Skin epidermis (tissue), 12 donors: ENCODE data around the gene MUC4.
"Not testable (repeated sequence)": the region's sequence is repeated elsewhere in the genome, so short reads cannot be mapped to it uniquely, and the experiment has no call there.

Experiments used
- H3K27ac ChIP-seq, 21 experiments: fragments of 200-600 bp; sonication (generic) in 11 of 21; one replicate each; pipeline ENCODE4 v1.5.0; 2020; ENCODE audit warnings: mild to moderate bottlenecking in 3 of 21, inconsistent platforms in 2 of 21, moderate library complexity in 2 of 21
- H3K4me3 ChIP-seq, 7 experiments: fragments of 200-600 bp; sonication (generic) in 2 of 7; one replicate each; pipeline ENCODE4 v1.5.0; 2020; ENCODE audit warnings: inconsistent platforms in 2 of 7, mild to moderate bottlenecking in 2 of 7, moderate library complexity in 1 of 7

The MUC4 gene

DNA sequence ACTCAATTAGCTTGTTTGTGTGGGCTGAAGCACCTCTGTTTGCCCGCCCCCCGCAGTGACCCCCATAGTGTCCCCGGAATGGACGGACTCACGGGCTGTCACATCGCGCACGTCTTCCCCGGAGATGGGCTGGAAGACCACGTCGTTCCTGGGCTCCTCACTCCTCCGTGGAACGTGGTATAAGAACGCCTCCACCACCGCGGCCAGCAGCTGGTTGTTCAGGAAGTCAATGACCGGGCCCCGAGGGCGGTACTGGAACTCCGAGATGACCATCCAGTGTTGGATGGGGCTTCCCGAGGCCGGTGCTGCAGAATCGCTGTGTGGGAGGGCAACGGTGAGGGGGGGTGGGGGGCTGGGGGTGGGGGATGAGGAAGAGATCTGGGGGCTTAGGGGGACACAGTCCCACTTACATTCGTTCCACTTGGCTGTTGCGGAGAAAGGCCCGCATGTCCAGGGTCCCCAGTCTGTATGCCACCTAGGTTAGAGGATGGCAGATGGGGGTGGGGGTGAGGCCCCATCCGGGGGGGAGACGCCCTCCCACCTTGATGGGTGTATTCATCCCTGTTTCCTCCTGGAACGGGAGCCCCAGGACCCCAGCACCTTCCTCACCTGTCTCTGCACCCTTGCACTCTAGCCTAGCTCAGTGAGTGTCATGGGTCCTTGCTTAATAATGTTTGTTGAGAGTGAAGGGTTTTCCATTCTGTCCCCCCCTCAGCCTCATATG is 60.8 kb downstream of the MUC4 start:
- H3K4me3 ChIP-seq, result no peak overlapping the region
- no peak overlapping the region for H3K27ac ChIP-seq

DNA sequence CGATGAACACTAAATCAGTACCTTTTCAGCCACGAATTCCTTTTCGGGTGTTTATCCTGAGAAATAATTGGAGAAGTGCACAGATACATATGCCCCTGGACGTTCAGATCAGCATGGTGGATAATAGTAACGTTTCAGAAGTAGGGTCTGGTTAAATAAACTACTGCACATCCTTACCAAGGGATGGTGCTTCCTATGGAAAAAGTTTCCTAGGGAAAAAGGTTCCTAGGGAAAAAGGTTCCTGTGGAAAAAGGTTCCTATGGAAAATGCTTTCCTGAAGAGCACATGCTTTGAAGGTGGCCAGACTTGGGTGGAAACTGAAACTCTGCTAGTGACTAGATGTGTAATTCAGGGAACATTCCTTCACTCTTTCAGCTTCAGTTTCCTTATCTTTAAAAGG is 62.6 kb downstream of the MUC4 start:
- H3K27ac ChIP-seq, H3K4me3 ChIP-seq: not testable (repeated sequence)

DNA sequence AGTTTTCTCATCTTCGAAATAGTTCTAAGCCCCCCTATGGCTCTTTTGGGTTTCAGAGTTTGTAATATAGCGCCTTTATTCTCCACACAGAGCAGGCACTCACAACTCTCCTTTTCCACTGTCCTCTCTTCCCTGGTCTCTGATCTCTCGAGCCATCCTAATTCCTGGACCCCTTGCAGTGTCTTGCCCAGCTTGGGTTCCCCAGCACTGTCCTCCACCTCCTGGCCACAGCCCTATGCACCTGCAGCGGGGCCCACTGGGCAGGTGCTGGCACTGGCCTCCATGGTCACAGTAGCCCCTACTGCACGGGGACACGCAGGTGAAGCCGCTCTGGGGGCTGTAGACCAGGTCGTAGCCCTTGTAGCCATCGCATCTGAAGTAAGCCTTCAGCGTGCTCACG is 63.1 kb downstream of the MUC4 start:
- Histone ChIP-seq H3K27ac (no peak overlapping the region), H3K4me3 (no peak overlapping the region)

DNA sequence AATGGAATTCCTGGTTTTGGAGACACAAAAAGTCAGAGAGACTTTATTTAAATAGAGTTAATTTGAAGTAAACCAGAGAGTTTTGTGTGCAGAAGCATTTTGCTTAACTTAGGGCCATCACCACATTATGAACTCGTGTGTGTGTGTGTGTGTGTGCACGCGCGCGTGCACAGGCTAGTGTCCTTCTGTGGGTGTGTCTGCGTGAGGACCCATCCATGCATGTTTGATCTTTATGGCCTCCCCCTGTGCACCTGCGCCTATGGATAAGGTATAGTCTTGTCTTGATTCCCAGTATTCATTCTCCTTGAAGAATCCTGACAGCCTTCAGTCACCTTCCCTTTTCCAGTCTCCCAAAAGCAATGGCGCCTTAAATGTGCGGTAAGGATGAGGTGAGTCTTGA is 65.0 kb downstream of the MUC4 start:
- H3K4me3 ChIP-seq, result no peak overlapping the region
- H3K27ac ChIP-seq, result no peak overlapping the region

DNA sequence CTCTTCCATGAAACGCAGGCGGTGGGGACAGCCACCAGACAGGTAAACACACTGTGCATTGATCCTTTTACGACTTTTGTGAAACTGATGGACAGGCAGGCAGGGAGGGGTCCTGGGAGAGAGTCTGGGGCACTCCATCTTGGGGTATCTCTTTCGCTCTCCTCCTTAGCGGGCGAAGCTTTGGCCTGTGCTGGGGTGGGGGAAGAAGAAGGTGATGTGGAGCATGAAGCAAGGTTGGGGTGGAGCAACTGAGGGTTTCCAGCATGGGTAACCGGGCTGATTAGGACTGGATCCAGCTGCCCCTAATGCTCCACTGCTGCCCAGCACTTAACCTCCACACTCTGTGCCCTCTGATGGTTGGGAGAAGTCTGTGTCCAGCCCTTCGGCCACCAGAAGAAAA is 65.4 kb downstream of the MUC4 start:
- Histone ChIP-seq H3K4me3 (no peak overlapping the region), H3K27ac (no peak overlapping the region)

DNA sequence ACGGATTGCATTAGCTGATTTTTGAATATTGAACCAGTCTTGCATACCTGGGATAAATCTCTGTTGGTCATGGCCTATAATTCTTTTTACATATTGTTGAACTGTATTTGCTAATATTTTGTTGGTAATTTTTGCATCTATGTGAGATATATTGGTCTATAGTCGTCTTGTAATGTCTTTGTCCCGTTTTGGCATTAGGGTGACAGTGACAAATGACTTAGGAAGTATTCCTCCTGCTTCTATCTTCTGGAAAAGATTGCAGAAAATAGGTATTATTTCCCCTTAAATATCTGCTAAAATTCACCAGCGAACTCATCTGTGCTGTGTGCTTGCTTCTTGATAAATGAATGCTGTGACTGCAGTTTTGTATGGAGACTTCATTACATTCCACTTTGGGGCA is 67.3 kb downstream of the MUC4 start:
- Histone ChIP-seq H3K4me3 (no peak overlapping the region), H3K27ac (no peak overlapping the region)

DNA sequence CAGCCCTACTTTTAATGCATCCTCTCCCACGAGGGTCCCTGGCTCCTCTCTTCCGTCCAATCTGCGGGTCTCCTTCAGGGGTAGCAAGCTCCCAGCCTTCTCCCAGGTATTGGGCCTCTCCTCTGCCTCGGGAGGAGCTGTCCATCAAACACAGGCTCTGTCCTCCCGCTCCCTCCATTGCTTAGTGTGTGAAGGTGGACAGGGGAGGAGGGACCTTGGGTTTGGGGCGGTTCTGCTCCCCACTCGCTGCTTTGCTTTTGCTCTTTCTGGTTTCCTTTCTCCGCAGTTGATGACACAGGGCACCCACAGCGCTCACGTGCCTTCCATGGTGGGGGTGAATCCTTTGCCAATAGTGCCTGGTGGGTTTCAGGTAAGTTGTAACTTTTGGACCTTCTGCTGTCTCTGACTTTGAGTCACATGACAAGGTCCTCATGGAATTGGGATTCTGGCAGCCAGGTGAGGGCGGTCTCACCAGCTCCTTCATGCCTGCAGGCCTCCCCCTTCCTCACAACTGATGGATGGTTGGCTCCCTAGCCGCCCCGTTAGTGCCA is 72.1 kb downstream of the MUC4 start:
- Histone ChIP-seq H3K27ac (no peak overlapping the region), H3K4me3 (no peak overlapping the region)

DNA sequence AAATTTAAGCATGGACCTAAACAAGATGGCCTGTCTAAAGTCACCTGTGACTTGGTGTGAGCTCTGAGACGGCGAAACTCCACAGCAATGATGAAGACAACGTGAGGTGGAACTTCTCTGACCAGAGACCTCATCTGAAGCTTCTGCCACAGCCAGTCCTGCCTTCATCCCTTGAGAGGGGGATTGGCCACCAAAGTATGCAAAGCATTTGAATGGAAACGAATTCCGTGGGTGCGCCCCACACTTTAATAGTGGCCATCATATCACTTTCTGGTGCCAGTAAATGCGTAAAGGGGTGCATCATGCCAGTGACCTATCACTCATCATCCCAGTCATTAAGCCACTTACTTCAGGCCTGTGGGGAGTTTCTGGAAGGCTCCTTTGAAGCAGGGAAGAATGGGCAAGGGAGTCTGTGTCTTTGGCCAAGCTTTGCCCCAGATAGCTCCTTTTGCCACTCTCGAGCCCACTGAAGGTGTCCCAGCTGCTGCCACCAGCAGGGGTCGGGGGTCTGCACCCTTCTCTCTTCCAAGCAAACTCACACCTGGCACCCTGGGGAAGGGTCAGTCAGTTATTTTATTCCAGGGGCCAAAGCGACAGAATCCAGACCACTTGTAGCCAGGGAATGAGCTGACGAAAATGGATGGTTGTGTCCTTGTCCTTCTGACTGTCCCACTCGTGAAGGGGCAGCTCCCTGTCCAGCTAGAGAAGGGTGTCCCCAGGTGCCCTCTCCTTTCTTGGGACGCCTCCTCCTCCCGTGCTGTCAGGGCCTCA is 73.3 kb downstream of the MUC4 start:
- Histone ChIP-seq H3K4me3 (no peak overlapping the region), H3K27ac (no peak overlapping the region)

DNA sequence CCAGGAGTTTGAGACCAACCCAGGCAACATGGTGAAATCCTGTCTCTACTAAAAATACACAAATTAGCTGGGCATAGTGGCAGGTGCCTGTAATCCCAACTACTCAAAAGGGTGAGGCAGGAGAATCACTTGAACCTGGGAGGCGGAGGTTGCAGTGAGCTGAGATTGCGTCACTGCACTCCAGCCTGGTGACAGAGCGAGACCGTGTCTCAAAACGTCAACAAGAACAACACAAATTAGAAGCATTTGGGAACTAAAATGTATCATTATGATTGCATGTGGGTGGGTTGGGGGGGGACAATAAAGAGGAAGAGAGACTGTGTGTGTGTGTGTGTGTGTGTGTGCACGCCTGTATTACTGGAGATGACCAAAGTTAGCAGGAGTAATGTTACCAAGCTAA is 73.9 kb downstream of the MUC4 start:
- H3K27ac ChIP-seq, H3K4me3 ChIP-seq: not testable (repeated sequence)

DNA sequence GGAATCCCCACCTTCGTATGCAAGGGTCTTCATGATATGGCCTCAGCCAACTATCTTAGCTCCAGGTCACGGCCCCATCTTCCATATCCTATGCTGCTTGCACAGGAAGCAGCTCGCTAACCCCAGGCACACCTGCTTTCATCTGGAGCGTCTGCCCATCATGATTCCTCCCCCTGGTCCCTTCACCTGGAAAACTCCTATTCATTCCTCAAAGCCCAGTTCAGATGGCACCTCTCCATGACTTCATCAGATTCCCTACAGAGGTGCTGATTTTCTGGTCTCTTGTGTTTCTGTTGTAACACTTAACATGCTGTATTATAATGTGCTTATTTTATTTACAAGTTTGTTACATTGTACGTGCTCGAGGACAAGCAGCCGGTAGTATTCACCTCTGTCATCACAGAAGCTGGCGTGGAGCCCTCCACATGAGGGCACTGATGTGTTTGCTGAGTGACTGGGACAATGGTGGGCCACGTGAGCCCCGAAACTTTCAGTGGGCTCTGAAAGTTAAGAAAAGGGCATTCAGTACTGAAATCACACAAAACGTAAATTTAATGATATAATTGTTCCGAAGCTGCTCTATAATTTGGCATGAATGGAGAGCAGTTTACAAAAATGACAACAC is 74.8 kb downstream of the MUC4 start:
- Histone ChIP-seq H3K27ac (no peak overlapping the region), H3K4me3 (no peak overlapping the region)

DNA sequence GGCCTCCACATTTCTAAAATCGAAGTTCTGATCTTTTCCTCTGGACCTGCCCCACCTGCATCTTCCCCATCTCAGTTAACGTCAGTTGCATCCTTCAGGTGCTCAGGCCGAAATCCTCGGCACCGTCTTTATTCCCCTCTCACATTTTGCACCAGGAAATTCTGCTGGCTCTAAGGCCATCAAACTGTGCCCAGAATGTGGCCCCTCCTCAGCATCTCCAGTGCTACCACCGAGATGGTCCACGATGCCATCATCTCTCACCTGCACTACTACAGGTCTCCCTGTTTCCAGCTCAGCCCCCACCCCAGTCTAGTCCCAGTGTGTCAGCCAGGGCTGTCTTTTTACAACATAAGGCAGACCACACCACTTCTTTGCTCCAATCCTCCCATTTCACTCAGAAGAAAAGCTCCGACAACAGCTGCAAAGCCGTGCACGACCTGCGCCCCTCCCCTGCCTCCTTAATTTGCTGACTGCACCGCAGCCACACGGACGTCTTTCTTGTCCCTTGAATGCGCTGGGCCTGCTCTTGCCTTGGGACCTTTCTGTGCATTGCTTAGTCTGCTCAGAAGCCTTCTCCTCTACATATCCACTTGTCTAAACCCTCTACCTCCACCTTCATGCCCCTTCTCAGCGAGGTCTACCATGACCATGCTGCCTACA is 76.6 kb downstream of the MUC4 start:
- Histone ChIP-seq H3K27ac (no peak overlapping the region), H3K4me3 (no peak overlapping the region)

DNA sequence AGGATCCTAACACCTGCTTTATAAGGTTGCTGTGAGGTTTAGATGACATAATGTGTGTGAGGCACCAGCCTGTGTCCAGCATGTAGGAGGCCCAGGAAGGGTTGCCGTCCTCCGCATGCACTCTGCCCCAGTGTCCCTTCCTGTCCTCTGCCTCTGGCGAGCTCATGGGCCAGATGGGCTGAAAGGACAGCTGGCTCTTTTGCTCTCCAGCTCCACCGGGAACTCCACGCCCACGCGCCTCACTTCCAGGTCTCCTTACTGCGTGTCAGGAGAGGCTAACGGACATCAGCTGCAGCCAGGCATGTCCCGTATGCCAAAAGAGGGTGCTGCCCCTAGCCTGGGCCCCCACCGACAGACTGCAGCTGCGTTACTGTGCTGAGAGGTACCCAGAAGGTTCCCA is 78.8 kb downstream of the MUC4 start:
- Histone ChIP-seq H3K27ac (no peak overlapping the region), H3K4me3 (no peak overlapping the region)

DNA sequence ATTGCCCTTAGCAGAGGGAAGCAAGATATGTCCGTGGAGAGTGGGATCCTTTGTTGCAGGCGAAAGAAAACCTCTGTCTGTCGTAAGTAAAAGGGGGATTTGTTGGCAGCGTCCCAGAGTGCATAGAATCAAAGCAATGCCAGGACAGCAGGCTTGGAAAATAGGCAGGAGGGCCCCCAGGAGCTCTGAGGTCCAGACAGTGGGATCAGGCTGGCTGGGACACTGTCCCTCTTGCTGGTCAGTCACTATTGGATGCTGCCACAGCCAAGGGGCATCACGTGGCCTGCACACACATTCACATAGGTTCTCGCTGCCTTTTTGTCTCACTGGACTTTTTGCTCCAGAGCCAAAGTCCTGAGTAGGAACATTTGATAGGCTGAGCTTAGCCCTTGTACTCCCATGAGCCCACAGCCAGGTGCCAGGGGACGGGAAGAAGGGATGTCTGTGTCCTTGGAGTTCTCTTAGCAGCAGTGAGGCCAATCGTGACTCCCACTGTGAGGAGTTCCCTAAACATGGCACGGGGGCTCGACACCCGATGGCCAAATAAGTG is 80.3 kb downstream of the MUC4 start:
- Histone ChIP-seq H3K27ac (no peak overlapping the region), H3K4me3 (no peak overlapping the region)

DNA sequence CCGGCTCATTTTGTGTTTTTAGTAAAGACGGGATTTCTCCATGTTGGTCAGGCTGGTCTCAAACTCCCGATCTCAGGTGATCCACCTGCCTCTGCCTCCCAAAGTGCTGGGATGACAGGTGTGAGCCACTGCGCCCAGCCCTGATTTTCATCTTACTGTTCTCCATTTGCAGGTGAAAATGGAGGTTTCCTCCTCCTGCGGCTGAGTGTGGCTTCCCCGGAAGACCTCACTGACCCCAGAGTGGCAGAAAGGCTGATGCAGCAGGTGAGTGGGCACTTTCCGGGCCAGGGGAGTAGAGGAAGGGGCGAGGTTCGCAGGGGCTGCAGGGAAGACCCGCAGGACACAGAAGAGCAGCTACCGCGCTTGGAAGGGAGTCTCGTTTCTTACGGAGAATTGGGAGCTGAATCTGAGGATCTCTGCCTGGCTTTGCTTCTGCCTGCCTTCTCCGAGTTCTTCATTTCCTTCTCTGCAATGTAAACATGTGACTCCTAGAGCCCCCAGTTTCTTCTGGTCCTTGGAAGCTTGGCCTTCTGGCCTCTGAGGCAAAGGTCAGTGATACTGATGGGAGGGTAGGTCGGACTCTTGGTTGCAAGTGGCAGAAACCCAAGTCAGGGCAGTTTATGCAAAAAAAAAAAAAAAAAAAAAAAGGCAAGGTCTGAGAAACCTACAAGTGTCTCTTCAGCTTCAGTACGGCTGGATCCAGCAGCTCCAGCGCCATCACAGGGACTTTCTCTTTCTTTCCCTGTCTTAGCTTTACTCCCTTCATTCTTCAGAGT is 82.1 kb downstream of the MUC4 start:
- no peak overlapping the region for H3K4me3 ChIP-seq
- H3K27ac ChIP-seq, result no peak overlapping the region

DNA sequence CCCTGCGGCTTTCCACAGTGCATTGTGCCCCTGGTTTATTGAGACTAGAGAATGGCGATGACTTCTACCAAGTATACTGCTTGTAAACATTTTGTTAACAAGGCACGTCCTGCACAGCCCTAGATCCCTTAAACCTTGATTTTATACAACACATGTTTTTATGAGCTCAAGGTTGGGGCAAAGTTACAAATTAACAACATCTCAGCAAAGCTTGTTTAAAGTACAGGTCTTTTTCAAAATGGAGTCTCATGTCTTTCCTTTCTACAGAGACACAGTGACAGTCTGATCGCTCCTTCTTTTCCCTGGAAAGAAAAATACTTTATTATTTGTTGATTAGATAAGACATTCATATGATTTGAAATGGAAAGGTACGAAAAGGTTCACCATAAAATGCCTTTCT is 82.9 kb downstream of the MUC4 start:
- H3K4me3 ChIP-seq, H3K27ac ChIP-seq: not testable (repeated sequence)

DNA sequence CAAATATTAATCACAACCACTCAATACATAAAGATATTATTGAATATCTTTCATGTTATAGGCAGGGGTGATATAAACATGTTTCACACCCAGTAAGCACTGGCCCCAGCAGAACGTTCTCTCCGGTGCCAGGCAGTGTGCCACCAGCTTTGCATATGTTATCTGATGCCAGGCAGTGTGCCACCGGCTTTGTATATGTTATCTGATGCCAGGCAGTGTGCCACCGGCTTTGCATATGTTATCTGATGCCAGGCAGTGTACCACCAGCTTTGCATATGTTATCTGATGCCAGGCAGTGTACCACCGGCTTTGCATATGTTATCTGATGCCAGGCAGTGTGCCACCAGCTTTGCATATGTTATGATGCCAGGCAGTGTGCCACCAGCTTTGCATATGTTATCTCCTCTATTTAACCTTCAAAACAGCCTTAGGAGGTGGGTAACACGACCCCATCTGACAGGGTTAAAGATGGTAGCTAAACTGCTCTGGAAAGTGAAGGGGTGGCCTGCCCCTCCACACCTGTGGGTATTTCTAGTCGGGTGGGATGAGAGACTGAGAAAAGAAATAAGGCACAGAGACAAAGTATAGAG is 84.0 kb downstream of the MUC4 start:
- Histone ChIP-seq H3K4me3 (no peak overlapping the region), H3K27ac (no peak overlapping the region)

DNA sequence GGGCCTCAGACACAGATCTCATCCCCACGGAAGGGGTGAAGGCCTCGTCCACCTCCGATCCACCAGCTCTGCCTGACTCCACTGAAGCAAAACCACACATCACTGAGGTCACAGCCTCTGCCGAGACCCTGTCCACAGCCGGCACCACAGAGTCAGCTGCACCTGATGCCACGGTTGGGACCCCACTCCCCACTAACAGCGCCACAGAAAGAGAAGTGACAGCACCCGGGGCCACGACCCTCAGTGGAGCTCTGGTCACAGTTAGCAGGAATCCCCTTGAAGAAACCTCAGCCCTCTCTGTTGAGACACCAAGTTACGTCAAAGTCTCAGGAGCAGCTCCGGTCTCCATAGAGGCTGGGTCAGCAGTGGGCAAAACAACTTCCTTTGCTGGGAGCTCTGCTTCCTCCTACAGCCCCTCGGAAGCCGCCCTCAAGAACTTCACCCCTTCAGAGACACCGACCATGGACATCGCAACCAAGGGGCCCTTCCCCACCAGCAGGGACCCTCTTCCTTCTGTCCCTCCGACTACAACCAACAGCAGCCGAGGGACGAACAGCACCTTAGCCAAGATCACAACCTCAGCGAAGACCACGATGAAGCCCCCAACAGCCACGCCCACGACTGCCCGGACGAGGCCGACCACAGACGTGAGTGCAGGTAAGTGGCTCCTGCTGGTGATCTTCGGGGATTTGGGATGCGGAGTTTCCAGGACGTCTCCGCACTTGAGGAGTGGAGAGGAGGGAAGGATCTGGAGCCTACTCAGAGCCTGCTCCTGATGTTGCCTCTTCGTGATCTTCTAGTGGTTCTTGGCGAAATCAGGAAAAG is 85.6 kb downstream of the MUC4 start:
- not testable (repeated sequence) for H3K4me3 ChIP-seq, H3K27ac ChIP-seq

DNA sequence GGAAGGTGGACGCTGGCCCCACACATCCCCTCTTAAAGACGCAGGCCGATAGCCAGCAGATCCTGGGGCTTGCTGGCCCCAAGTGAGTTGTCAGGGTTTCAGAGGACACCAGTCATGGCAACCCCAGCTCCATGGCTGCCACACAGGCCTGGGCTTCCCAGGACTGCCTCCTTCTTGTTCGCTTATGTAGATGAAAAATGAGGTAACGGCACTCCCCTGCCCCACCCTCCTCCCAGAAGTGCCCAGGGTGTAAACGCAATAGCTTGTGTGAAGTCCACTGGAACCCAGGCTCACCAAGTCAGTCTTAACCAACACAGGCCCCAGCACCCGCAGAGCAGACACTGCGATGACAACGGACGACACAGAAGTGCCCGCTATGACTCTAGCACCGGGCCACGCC is 87.4 kb downstream of the MUC4 start:
- not testable (repeated sequence) for H3K27ac ChIP-seq, H3K4me3 ChIP-seq
